GM12878 (cell line): ENCODE results near the gene PRKG1.

Experiments used
- ATF2 ChIP-seq: IDR thresholded peaks from 2 replicates; pipeline ENCODE4 v1.6.1; 2012; ENCODE audit warnings: low read length, inconsistent platforms
- CEBPZ ChIP-seq: fragments of 150-350 bp; IDR thresholded peaks from 2 replicates; pipeline ENCODE4 v1.6.1; 2016; ENCODE audit warnings: low read depth, low read length
- HDAC2 ChIP-seq: fragments of 200-600 bp; sonication (generic); IDR thresholded peaks from 2 replicates; pipeline ENCODE4 v1.6.1; 2017
- HSF1 ChIP-seq: fragments of 150-350 bp; IDR thresholded peaks from 2 replicates; pipeline ENCODE4 v1.6.1; 2014; ENCODE audit warnings: mild to moderate bottlenecking, low read depth, low read length
- NKRF ChIP-seq: fragments of 450-650 bp; conservative IDR thresholded peaks from 2 replicates; pipeline ENCODE4 v1.6.1; 2017; ENCODE audit warnings: mild to moderate bottlenecking, moderate library complexity
- POLR2AphosphoS2 ChIP-seq: IDR thresholded peaks from 2 replicates; pipeline ENCODE4 v1.6.1; 2011; ENCODE audit warnings: low read depth, mild to moderate bottlenecking, low read length, improper control_type of control experiment, moderate library complexity
- POLR2AphosphoS5 ChIP-seq: IDR thresholded peaks from 2 replicates; pipeline ENCODE4 v1.6.1; 2011; ENCODE audit warnings: mild to moderate bottlenecking, low read length, inconsistent platforms
- SMC3 ChIP-seq: IDR thresholded peaks from 2 replicates; pipeline ENCODE4 v1.6.1; 2011; ENCODE audit warnings: low read length, improper control_type of control experiment, borderline replicate concordance
- SPI1 ChIP-seq: IDR thresholded peaks from 2 replicates; pipeline ENCODE4 v1.6.1; 2011; ENCODE audit warnings: low read depth, mild to moderate bottlenecking, low read length, moderate library complexity, borderline replicate concordance; ENCODE audit not compliant: insufficient read depth
- TBL1XR1 ChIP-seq: IDR thresholded peaks from 2 replicates; pipeline ENCODE4 v1.6.1; 2012; ENCODE audit warnings: low read depth, low read length, improper control_type of control experiment
- TCF7 ChIP-seq: IDR thresholded peaks from 2 replicates; pipeline ENCODE4 v1.6.1; 2014; ENCODE audit warnings: antibody characterized with exemption, borderline replicate concordance
- WRNIP1 ChIP-seq: IDR thresholded peaks from 2 replicates; pipeline ENCODE4 v1.6.1; 2011; ENCODE audit warnings: low read depth, low read length, improper control_type of control experiment, borderline replicate concordance
- YY1 ChIP-seq: IDR thresholded peaks from 2 replicates; pipeline ENCODE4 v1.6.1; 2011; ENCODE audit warnings: low read depth, mild to moderate bottlenecking, low read length

GRCh38 chr10:52028523-52028858, 954.2 kb downstream of the PRKG1 start:
- TF ChIP-seq WRNIP1 (no peak), SMC3 (no peak), NKRF (no peak), TCF7 (no peak), HSF1 (no peak), POLR2AphosphoS5 (no peak), ATF2 (no peak), CEBPZ (no peak), TBL1XR1 (no peak), SPI1 (no peak), POLR2AphosphoS2 (no peak), HDAC2 (no peak), YY1 (no peak)
